HL-60/S4 treated with retinoic acid at 250 ng/mL for 4 days and 3 days (cell line): ENCODE results near the gene PPP2R5C.

Source experiments
- in situ Hi-C: fragments of 300-500 bp; cut with MboI; formaldehyde crosslinking; loops from 2 replicates; pipeline ENCODE4 v1.7.0; 2022; ENCODE audit warnings: low sequenced_read_pairs

The PPP2R5C gene

GRCh38 chr14:101813171-101813759, 51.8 kb downstream of the PPP2R5C start:
- in situ Hi-C loops = no loop called here

- in situ Hi-C loops = no loop called here
Observed at GRCh38 chr14:101813833-101814232, 52.3 kb downstream of the PPP2R5C start.

GRCh38 chr14:101814934-101815333, 53.4 kb downstream of the PPP2R5C start:
- in situ Hi-C loops = no loop called here

- in situ Hi-C loops = no loop called here
Observed at GRCh38 chr14:101815994-101816393, 54.5 kb downstream of the PPP2R5C start.

GRCh38 chr14:101817501-101818001, 56.0 kb downstream of the PPP2R5C start:
- in situ Hi-C loops = no loop called here

- in situ Hi-C loops = no loop called here
Observed at GRCh38 chr14:101819251-101819990, 57.9 kb downstream of the PPP2R5C start.

GRCh38 chr14:101820283-101820798, 58.8 kb downstream of the PPP2R5C start:
- in situ Hi-C loops = no loop called here

GRCh38 chr14:101821528-101821927, 60.0 kb downstream of the PPP2R5C start:
- in situ Hi-C loops = no loop called here

GRCh38 chr14:101823066-101823465, 61.6 kb downstream of the PPP2R5C start:
- in situ Hi-C loops = no loop called here

- in situ Hi-C loops = no loop called here
Observed at GRCh38 chr14:101823511-101824120, 62.1 kb downstream of the PPP2R5C start.

GRCh38 chr14:101824339-101824727, 62.8 kb downstream of the PPP2R5C start:
- in situ Hi-C loops = no loop called here

- in situ Hi-C loops = no loop called here
Observed at GRCh38 chr14:101825797-101826196, 64.3 kb downstream of the PPP2R5C start.

- in situ Hi-C loops = no loop called here
Observed at GRCh38 chr14:101826351-101826750, 64.8 kb downstream of the PPP2R5C start.

- in situ Hi-C loops = no loop called here
Observed at GRCh38 chr14:101827286-101827685, 65.8 kb downstream of the PPP2R5C start.

GRCh38 chr14:101828046-101828445, 66.5 kb downstream of the PPP2R5C start:
- in situ Hi-C loops = no loop called here

- in situ Hi-C loops = no loop called here
Observed at GRCh38 chr14:101830271-101830670, 68.8 kb downstream of the PPP2R5C start.

- in situ Hi-C loops = no loop called here
Observed at GRCh38 chr14:101833045-101833444, 71.5 kb downstream of the PPP2R5C start.

- in situ Hi-C loops = no loop called here
Observed at GRCh38 chr14:101834397-101834796, 72.9 kb downstream of the PPP2R5C start.

GRCh38 chr14:101834800-101835547, 73.5 kb downstream of the PPP2R5C start:
- in situ Hi-C loops = no loop called here

- in situ Hi-C loops = no loop called here
Observed at GRCh38 chr14:101835566-101835965, 74.1 kb downstream of the PPP2R5C start.

- in situ Hi-C loops = no loop called here
Observed at GRCh38 chr14:101836135-101836534, 74.6 kb downstream of the PPP2R5C start.
